ENCODE measurements around the gene SIGLEC11. TPM values are rescaled to one million over a fixed set of nuclear protein-coding genes. Genes with fewer than 3 reads are reported as not detected.
"Not testable (repeated sequence)": the region's sequence is repeated elsewhere in the genome, so short reads cannot be mapped to it uniquely, and the experiment has no call there.

Gene SIGLEC11
- polyA plus RNA-seq, 1 donor from 2014 or later = not detected

- Histone ChIP-seq H3K9me2 (ENCODE audit: insufficient read depth, low read length) (no peaks in the 10 kb centered on the region), H3K9me3 (ENCODE audit: low read length) (no peaks in the 10 kb centered on the region), H2AFZ (ENCODE audit: low read depth, low read length) (no peak overlapping the region), H3K27ac (ENCODE audit: low read length) (no peak overlapping the region), H3K4me2 (ENCODE audit: low read length) (no peak overlapping the region), H3K4me3 (ENCODE audit: low read length) (no peak overlapping the region), H3K9ac (ENCODE audit: low read length) (no peak overlapping the region), H3K79me2 (replicated peaks; ENCODE audit: insufficient read depth, low read length) (no peaks in the 10 kb centered on the region), H3F3A (ENCODE audit: insufficient read depth, low read length, poor library complexity, severe bottlenecking) (no peaks in the 10 kb centered on the region), H4K20me1 (ENCODE audit: insufficient read depth) (no peaks in the 10 kb centered on the region), H3K27me3 (ENCODE audit: insufficient read depth, low read depth, low read length) (no peaks in the 10 kb centered on the region), H3K36me3 (ENCODE audit: insufficient read depth, low read length) (no peaks in the 10 kb centered on the region)
- TF ChIP-seq CTCF (IDR thresholded peaks at IDR 0.05; ENCODE audit: poor library complexity, severe bottlenecking) (no peak), TAF1 (IDR thresholded peaks at IDR 0.05; ENCODE audit: low read depth) (no peak), EP300 (conservative IDR thresholded peaks at IDR 0.05; ENCODE audit: poor library complexity, severe bottlenecking) (no peak)
Observed at GRCh38 chr19:49971991-49972411, 11.0 kb upstream of the SIGLEC11 start.

GRCh38 chr19:49969355-49969754 is 8.4 kb upstream of the SIGLEC11 start:
- H3K79me2 ChIP-seq (replicated peaks; ENCODE audit: insufficient read depth, low read length); H3K27me3 ChIP-seq (ENCODE audit: insufficient read depth, low read depth, low read length): not testable (repeated sequence)

DNA sequence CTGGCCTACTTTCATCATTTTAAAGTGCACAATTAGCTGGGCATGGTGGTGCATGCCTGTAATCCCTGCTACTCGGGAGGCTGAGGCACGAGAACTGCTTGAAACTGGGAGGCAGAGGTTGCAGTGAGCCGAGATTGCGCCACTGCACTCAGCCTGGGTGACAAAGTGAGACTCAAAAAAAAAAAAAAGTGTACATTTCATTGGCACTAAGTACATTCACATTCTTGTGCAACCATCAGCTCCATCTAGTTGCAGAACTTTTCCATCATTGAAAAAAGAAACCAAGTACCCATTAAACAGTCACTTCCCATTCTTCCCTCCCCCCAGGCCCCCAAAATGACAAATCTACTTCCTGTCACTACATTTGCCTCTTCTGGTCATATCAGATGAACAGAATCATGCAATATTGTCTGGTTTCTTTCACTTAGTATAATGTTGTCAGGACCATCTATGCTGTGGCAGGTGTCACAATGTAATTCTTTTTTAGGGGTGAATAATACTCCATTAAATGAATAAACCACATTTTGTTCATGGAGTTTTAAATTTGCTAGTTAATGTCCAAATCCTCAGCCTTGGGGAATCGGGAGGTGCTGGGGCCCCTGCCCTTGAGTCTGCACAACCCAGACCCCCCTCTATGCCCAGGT is 7.4 kb upstream of the SIGLEC11 start:
- Histone ChIP-seq H3K4me3 (ENCODE audit: low read length) (no peak overlapping the region), H3F3A (ENCODE audit: insufficient read depth, low read length, poor library complexity, severe bottlenecking) (no peaks in the 10 kb centered on the region), H3K4me2 (ENCODE audit: low read length) (no peak overlapping the region), H4K20me1 (ENCODE audit: insufficient read depth) (no peaks in the 10 kb centered on the region), H3K27ac (ENCODE audit: low read length) (no peak overlapping the region), H2AFZ (ENCODE audit: low read depth, low read length) (no peak overlapping the region), H3K79me2 (replicated peaks; ENCODE audit: insufficient read depth, low read length) (no peaks in the 10 kb centered on the region), H3K9me3 (ENCODE audit: low read length) (no peaks in the 10 kb centered on the region), H3K9ac (ENCODE audit: low read length) (no peak overlapping the region), H3K9me2 (ENCODE audit: insufficient read depth, low read length) (no peaks in the 10 kb centered on the region), H3K27me3 (ENCODE audit: insufficient read depth, low read depth, low read length) (no peaks in the 10 kb centered on the region), H3K36me3 (ENCODE audit: insufficient read depth, low read length) (no peaks in the 10 kb centered on the region)
- TF ChIP-seq REST (IDR thresholded peaks at IDR 0.05; ENCODE audit: borderline replicate concordance) (no peak), POLR2AphosphoS5 (IDR thresholded peaks at IDR 0.05) (no peak), CTCF (IDR thresholded peaks at IDR 0.05; ENCODE audit: poor library complexity, severe bottlenecking) (no peak), SMC3 (conservative IDR thresholded peaks at IDR 0.05; ENCODE audit: poor library complexity) (no peak), TAF1 (IDR thresholded peaks at IDR 0.05; ENCODE audit: low read depth) (no peak), MXI1 (conservative IDR thresholded peaks at IDR 0.05; ENCODE audit: poor library complexity, severe bottlenecking) (no peak), RAD21 (conservative IDR thresholded peaks at IDR 0.05) (no peak), EZH2 (IDR thresholded peaks at IDR 0.05; ENCODE audit: borderline replicate concordance, insufficient read depth, low read length, poor library complexity, severe bottlenecking) (no peak), EP300 (conservative IDR thresholded peaks at IDR 0.05; ENCODE audit: poor library complexity, severe bottlenecking) (no peak)

More at GRCh38 chr19:49969355-49969754, 8.4 kb upstream of the SIGLEC11 start:
- H3K9ac ChIP-seq (ENCODE audit: low read length); H2AFZ ChIP-seq (ENCODE audit: low read depth, low read length); H4K20me1 ChIP-seq (ENCODE audit: insufficient read depth); H3K27ac ChIP-seq (ENCODE audit: low read length); H3K4me2 ChIP-seq (ENCODE audit: low read length); H3F3A ChIP-seq (ENCODE audit: insufficient read depth, low read length, poor library complexity, severe bottlenecking); H3K4me3 ChIP-seq (ENCODE audit: low read length); H3K9me2 ChIP-seq (ENCODE audit: insufficient read depth, low read length); H3K9me3 ChIP-seq (ENCODE audit: low read length); H3K36me3 ChIP-seq (ENCODE audit: insufficient read depth, low read length): not testable (repeated sequence)

GRCh38 chr19:49959892-49960291 is 1.1 kb downstream of the SIGLEC11 start:
- H3K9me2 ChIP-seq (ENCODE audit: insufficient read depth, low read length); H3K9me3 ChIP-seq (ENCODE audit: low read length); H4K20me1 ChIP-seq (ENCODE audit: insufficient read depth); H3K79me2 ChIP-seq (replicated peaks; ENCODE audit: insufficient read depth, low read length); H3K4me2 ChIP-seq (ENCODE audit: low read length); H3K27ac ChIP-seq (ENCODE audit: low read length); H3K9ac ChIP-seq (ENCODE audit: low read length); H3K4me3 ChIP-seq (ENCODE audit: low read length); H3K27me3 ChIP-seq (ENCODE audit: insufficient read depth, low read depth, low read length); H3F3A ChIP-seq (ENCODE audit: insufficient read depth, low read length, poor library complexity, severe bottlenecking); H3K36me3 ChIP-seq (ENCODE audit: insufficient read depth, low read length); H2AFZ ChIP-seq (ENCODE audit: low read depth, low read length): not testable (repeated sequence)

All from neural cell (in vitro differentiated cells).